ENCODE data around the gene CYTH4.

- TF ChIP-seq, protein P1, sequence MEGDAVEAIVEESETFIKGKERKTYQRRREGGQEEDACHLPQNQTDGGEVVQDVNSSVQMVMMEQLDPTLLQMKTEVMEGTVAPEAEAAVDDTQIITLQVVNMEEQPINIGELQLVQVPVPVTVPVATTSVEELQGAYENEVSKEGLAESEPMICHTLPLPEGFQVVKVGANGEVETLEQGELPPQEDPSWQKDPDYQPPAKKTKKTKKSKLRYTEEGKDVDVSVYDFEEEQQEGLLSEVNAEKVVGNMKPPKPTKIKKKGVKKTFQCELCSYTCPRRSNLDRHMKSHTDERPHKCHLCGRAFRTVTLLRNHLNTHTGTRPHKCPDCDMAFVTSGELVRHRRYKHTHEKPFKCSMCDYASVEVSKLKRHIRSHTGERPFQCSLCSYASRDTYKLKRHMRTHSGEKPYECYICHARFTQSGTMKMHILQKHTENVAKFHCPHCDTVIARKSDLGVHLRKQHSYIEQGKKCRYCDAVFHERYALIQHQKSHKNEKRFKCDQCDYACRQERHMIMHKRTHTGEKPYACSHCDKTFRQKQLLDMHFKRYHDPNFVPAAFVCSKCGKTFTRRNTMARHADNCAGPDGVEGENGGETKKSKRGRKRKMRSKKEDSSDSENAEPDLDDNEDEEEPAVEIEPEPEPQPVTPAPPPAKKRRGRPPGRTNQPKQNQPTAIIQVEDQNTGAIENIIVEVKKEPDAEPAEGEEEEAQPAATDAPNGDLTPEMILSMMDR (IDR thresholded peaks at IDR 0.05), result no peak
- no peak for TF ChIP-seq EP300 (IDR thresholded peaks at IDR 0.05)
- no peak for TF ChIP-seq POLR2A (IDR thresholded peaks at IDR 0.05)
Observed at GRCh38 chr22:37276776-37277175, 5.5 kb upstream of the CYTH4 start.

Data from upper lobe of left lung (tissue), 4 donors.